GM23248 (cell line): ENCODE measurements around the gene IPO13. TPM values are rescaled to one million over a fixed set of nuclear protein-coding genes. Genes with fewer than 3 reads are reported as not detected.

Experiments used
- DNase-seq: peaks from one replicate; pipeline ENCODE4 v3.0.0-alpha.2; 2015
- H2AFZ ChIP-seq: fragments of 200-600 bp; sonication (generic); 2 replicates; pipeline ENCODE4 v1.6.1; 2016; ENCODE audit warnings: antibody characterized with exemption
- H3F3A ChIP-seq: fragments of 200-600 bp; sonication (generic); 2 replicates; pipeline ENCODE4 v1.6.1; 2016; ENCODE audit warnings: mild to moderate bottlenecking, antibody characterized with exemption, mixed run types; ENCODE audit not compliant: insufficient read depth
- H3K27ac ChIP-seq: fragments of 200-600 bp; sonication (generic); 2 replicates; pipeline ENCODE4 v1.5.1; 2016; ENCODE audit warnings: mild to moderate bottlenecking
- H3K27me3 ChIP-seq: fragments of 200-600 bp; sonication (generic); replicated peaks from 2 replicates; pipeline ENCODE4 v1.6.1; 2016; ENCODE audit warnings: mild to moderate bottlenecking; ENCODE audit not compliant: insufficient read depth
- H3K36me3 ChIP-seq: fragments of 200-600 bp; sonication (generic); 2 replicates; pipeline ENCODE4 v1.6.1; 2016; ENCODE audit warnings: low read depth, mild to moderate bottlenecking
- H3K4me1 ChIP-seq: fragments of 200-600 bp; sonication (generic); 2 replicates; pipeline ENCODE4 v1.6.1; 2016; ENCODE audit warnings: mild to moderate bottlenecking; ENCODE audit not compliant: insufficient read depth
- H3K4me2 ChIP-seq: fragments of 200-600 bp; sonication (generic); one replicate; pipeline ENCODE4 v1.6.1; 2016; ENCODE audit warnings: mild to moderate bottlenecking; ENCODE audit not compliant: unreplicated experiment
- H3K4me3 ChIP-seq: fragments of 200-600 bp; sonication (generic); 2 replicates; pipeline ENCODE4 v1.5.1; 2016; ENCODE audit warnings: mild to moderate bottlenecking
- H3K79me2 ChIP-seq: fragments of 200-600 bp; sonication (generic); 2 replicates; pipeline ENCODE4 v1.6.1; 2016; ENCODE audit warnings: mild to moderate bottlenecking; ENCODE audit not compliant: insufficient read depth
- H3K9ac ChIP-seq: fragments of 200-600 bp; sonication (generic); 2 replicates; pipeline ENCODE4 v1.6.1; 2016; ENCODE audit warnings: mild to moderate bottlenecking
- H3K9me2 ChIP-seq: fragments of 200-600 bp; sonication (generic); 2 replicates; pipeline ENCODE4 v1.6.1; 2016; ENCODE audit warnings: mixed run types, mild to moderate bottlenecking, moderate library complexity; ENCODE audit not compliant: insufficient read depth
- H3K9me3 ChIP-seq: fragments of 200-600 bp; sonication (generic); one replicate; pipeline ENCODE4 v1.6.1; 2017; ENCODE audit warnings: low read depth
- H4K20me1 ChIP-seq: fragments of 200-600 bp; sonication (generic); 2 replicates; pipeline ENCODE4 v1.6.0; 2016; ENCODE audit not compliant: insufficient read depth
- EZH2 ChIP-seq: fragments of 200-600 bp; sonication (generic); IDR thresholded peaks from 2 replicates; pipeline ENCODE4 v1.6.1; 2018; ENCODE audit warnings: antibody characterized with exemption, mild to moderate bottlenecking; ENCODE audit not compliant: insufficient read depth, poor library complexity, severe bottlenecking
- EZH2phosphoT487 ChIP-seq: fragments of 200-600 bp; sonication (generic); IDR thresholded peaks from 2 replicates; pipeline ENCODE4 v1.6.1; 2018; ENCODE audit warnings: antibody characterized with exemption, moderate library complexity, mild to moderate bottlenecking, low read depth; ENCODE audit not compliant: insufficient read depth
- WGBS, 2 experiments: methylation state at CpG; one replicate each; pipeline ENCODE4 v1.1.6; 2015 to 2017; ENCODE audit warnings: low lambda C conversion rate in 2 of 2, low coverage in 1 of 2; ENCODE audit errors: missing lambda C conversion rate in 2 of 2; 5-methylcytosine and 5-hydroxymethylcytosine counted together
- in situ Hi-C: fragments of 300-500 bp; cut with MboI; formaldehyde crosslinking; loops from 2 replicates; pipeline ENCODE4 v1.15.0; 2020
- polyA plus RNA-seq: library from polyadenylated mRNA; unstranded; fragments of >200 nt; fragmentation: Nextera tagmentation; extraction: Ambion mirVana; gene quantifications from 2 replicates; pipeline ENCODE4 v1.2.1, GENCODE V29; 2016
- total RNA-seq: library from RNA; depleted of rRNA; stranded (reverse); fragments of >200 nt; shearing (Covaris generic); gene quantifications from 2 replicates; pipeline ENCODE4 v1.2.3, GENCODE V29; 2014

Gene IPO13
- total and polyA plus RNA-seq, 2 experiments from 2014 or later: 21.0 to 29.4 TPM

DNA sequence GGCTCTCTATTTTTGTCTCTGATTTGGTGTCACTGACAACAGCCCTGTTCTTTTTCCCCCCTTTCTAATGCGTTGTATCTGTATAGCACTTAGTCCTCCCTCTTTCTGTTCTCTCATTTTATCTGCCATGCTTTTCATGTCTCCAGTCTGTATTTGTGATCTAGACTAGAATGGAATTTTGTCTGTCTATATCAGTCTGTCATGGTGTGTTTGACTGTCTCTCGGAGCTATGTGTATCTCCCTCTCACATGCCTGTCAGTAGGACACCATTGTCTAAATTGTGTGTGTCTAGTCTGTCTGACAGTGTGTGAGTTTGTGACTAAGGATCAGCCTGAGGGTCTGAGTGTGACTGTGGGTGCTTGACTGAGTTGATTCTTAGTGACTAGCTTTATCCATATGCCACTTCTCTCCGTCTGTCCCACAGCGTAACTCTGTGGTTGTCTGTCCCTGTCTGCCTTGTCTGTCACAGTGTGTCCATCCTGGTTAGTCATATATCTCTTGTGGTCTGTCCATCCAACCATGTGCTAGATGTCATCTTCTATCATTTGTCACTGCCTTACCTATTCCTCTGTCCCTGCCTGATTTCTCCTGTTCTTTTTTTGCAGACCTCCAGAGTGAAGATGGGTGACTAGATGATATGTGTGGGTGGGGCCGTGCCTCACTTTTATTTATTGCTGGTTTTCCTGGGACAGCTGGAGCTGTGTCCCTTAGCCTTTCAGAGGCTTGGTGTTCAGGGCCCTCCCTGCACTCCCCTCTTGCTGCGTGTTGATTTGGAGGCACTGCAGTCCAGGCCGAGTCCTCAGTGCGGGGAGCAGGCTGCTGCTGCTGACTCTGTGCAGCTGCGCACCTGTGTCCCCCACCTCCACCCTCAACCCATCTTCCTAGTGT is 30.9 kb downstream of the IPO13 start:
- Histone ChIP-seq H3K9me3 (no peaks in the 10 kb centered on the region), H3K4me2 (peak overlapping the region; percentile 80), H3K4me3 (no peak overlapping the region; the same call in 1 of the 2 replicates), H3K4me1 (peaks cover 28% of the 10 kb centered on the region), H3K9ac (no peak overlapping the region), H4K20me1 (no peaks in the 10 kb centered on the region), H3K79me2 (peaks cover 73% of the 10 kb centered on the region), H3K36me3 (peaks cover 10% of the 10 kb centered on the region; the same call in 1 of the 2 replicates), H3K27me3 (no peaks in the 10 kb centered on the region), H2AFZ (no peak overlapping the region), H3F3A (peaks cover 14% of the 10 kb centered on the region; the same call in 1 of the 2 replicates), H3K9me2 (no peaks in the 10 kb centered on the region), H3K27ac (no peak overlapping the region)
- no peak for TF ChIP-seq EZH2
- no peak for TF ChIP-seq EZH2phosphoT487
- 94 to 97% methylated on average over 9 of the region's 9 CpGs for WGBS, 2 experiments
- DNase-seq: no peak
- in situ Hi-C loops: no loop called here

DNA sequence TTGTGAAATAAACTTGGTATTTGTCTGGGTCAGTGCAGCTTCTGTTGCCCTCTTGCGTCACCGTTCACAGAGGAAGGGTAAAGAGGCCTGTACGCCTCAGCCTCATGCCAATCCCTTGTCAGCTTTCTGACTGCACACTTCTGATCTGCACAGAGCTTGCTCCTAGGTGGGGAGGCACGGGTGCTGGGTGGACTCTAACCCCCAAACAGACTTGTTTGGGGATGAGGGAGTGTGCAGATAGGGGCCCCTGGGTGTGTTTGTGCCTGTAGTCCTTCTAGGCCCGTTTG is 31.5 kb downstream of the IPO13 start:
- H3K4me3 ChIP-seq: peak overlapping the region; percentile 85
- H2AFZ ChIP-seq: no peak overlapping the region
- peaks cover 28% of the 10 kb centered on the region for H3K4me1 ChIP-seq
- H3K27me3 ChIP-seq: no peaks in the 10 kb centered on the region
- in situ Hi-C loops: no loop called here
- H3F3A ChIP-seq: peaks cover 14% of the 10 kb centered on the region; the same call in 1 of the 2 replicates
- no peaks in the 10 kb centered on the region for H4K20me1 ChIP-seq
- 79 to 80% methylated on average over 5 of the region's 5 CpGs for WGBS, 2 experiments
- H3K27ac ChIP-seq: 0 out of 2 replicates have a peak overlapping the region, but pooled peaks have one; percentile 36
- no peak for TF ChIP-seq EZH2phosphoT487
- TF ChIP-seq EZH2: no peak
- H3K9me3 ChIP-seq: no peaks in the 10 kb centered on the region
- H3K9ac ChIP-seq: peak overlapping the region; percentile 80
- H3K4me2 ChIP-seq: peak overlapping the region; percentile 80
- H3K36me3 ChIP-seq: peaks cover 10% of the 10 kb centered on the region; the same call in 1 of the 2 replicates
- DNase-seq: no peak
- H3K79me2 ChIP-seq: peaks cover 76% of the 10 kb centered on the region
- H3K9me2 ChIP-seq: no peaks in the 10 kb centered on the region

DNA sequence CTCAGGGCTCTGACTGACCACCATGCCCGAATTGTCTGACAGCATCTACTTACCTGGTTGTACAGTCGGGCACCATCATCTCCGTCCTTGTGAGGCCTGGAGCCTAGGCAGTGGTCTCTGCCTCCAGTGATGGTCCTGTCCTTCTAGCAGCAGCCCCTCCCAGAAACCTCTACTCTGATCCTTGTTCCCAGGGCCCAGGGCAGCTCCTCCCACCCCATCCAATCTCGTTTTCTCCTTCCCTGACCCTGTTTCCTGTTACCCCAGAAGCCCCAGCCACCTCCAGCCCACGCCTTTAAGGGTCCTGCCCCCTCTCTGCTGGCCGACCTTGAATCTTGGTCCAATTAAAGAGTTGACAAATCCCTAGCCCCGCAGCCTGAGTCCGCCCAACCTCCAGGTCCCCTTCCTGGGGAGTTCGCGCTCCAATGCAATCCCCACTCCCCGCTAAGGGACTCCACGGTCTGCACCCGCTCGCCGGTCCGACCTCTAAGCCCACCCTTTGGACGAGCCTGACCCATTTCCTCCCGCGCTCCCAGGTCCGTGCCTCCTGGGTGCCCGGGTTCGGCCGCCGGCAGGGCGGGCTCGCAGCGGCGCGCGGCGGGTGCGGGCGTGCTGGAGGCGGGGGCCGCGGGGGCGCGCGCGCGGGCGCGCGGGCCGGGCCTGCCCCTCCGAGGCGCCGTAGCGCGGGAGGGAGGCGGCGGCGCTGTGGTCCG is 32.0 kb downstream of the IPO13 start, which contains the start of gene B4GALT2:
Gene B4GALT2, plus strand, starts transcription at position 660 of the 710 bp plus-strand sequence. CDS start 1,951 bp downstream, outside the sequence.
- Histone ChIP-seq H3K9me2 (no peaks in the 10 kb centered on the region), H3K4me2 (peak within 1 kb of the TSS; percentile 94), H3K27me3 (no peaks in the 10 kb centered on the region), H3K79me2 (peaks cover 76% of the 10 kb centered on the region), H3K9me3 (no peaks in the 10 kb centered on the region), H3K36me3 (peaks cover 10% of the 10 kb centered on the region; the same call in 1 of the 2 replicates), H3K27ac (peak within 1 kb of the TSS; percentile 80), H3K4me3 (peak within 1 kb of the TSS; percentile 85), H3F3A (peaks cover 11% of the 10 kb centered on the region; the same call in 1 of the 2 replicates), H3K4me1 (peaks cover 28% of the 10 kb centered on the region), H4K20me1 (no peaks in the 10 kb centered on the region), H2AFZ (peak within 1 kb of the TSS; percentile 63), H3K9ac (peak within 1 kb of the TSS; percentile 90)
- TF ChIP-seq EZH2phosphoT487 (no peak), EZH2 (no peak)
- peak; percentile 78 for DNase-seq
- in situ Hi-C loops: no loop called here
- 4 to 12% methylated on average over 20 to 54 of the region's 54 CpGs for WGBS, 2 experiments

DNA sequence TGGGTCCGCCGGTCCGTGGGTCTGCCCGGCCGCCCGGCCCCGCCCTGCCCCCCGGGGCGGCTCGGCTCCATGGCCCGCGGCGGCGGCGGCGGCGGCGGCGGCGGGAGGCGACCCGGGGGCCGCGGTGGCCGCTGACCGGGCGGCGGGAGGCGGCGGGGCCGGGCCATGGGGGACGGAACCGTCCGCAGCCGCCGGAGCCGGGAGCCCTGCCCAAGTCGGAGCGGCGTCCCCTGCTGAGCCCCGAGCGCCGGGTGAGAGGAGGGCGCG is 32.4 kb downstream of the IPO13 start:
- WGBS, 2 experiments: 0 to 5% methylated on average over 1 to 3 of the region's 45 CpGs
- Histone ChIP-seq H3F3A (peaks cover 8% of the 10 kb centered on the region; the same call in 1 of the 2 replicates), H3K79me2 (peaks cover 81% of the 10 kb centered on the region), H3K9ac (peak overlapping the region; percentile 90), H3K4me3 (peak overlapping the region; percentile 79), H3K36me3 (peaks cover 10% of the 10 kb centered on the region; the same call in 1 of the 2 replicates), H3K4me1 (peaks cover 28% of the 10 kb centered on the region), H3K4me2 (peak overlapping the region; percentile 94), H3K27ac (peak overlapping the region; percentile 80), H3K9me2 (no peaks in the 10 kb centered on the region), H3K27me3 (no peaks in the 10 kb centered on the region), H3K9me3 (no peaks in the 10 kb centered on the region), H2AFZ (no peak overlapping the region; the same call in 1 of the 2 replicates), H4K20me1 (no peaks in the 10 kb centered on the region)
- TF ChIP-seq EZH2phosphoT487: no peak
- no peak for TF ChIP-seq EZH2
- DNase-seq: no peak
- in situ Hi-C loops: no loop called here
